ENCODE measurements around the gene ANO4. TPM values are rescaled to one million over a fixed set of nuclear protein-coding genes. Genes with fewer than 3 reads are reported as not detected.

The ANO4 gene
- total and polyA plus RNA-seq, 2 donors (not counting 1 experiment from before 2014, with no cell fraction given), result not detected

DNA sequence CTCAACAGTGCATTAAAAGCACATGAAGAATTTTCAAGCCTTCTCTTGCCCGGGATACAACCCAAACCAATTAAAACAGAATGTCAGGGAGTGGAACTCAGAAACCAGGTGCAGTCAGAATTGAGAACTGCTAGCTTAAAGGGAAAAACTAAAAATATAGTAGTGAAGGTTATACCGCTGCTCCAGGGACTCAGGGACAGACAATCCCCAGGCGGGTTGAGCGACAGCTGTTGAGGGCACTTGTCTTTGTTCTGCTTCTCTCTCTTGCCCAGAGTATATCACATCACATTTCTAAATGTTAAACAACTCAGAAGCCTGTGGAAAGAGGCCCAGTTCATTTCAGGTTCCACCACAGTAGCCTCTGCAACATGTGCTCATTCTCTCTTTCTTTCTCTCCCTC lies 322.3 kb downstream of the ANO4 start:
- ChIA-PET CTCF (no interaction called here), POLR2A (no interaction called here)
- no peak overlapping the region for H3K27ac Mint-ChIP-seq
- ATAC-seq (ENCODE audit: low read depth) (no peak), DNase-seq (no peak)
- H3K4me1 Mint-ChIP-seq, result no peaks in the 10 kb centered on the region
- no peaks in the 10 kb centered on the region for H4K20me1 ChIP-seq (ENCODE audit: control insufficient read depth, insufficient read depth, low read length, poor library complexity, severe bottlenecking)
- H3K9ac ChIP-seq (ENCODE audit: low read length), result no peak overlapping the region
- no peak overlapping the region for H3K4me2 ChIP-seq (replicated peaks; ENCODE audit: low read depth, low read length, poor library complexity, severe bottlenecking)
- no peak overlapping the region for H3K27ac ChIP-seq (ENCODE audit: low read length in 2 of 2)
- intact Hi-C loops (cut with micrococcal nuclease), result no loop called here
- H3K79me2 ChIP-seq (ENCODE audit: control insufficient read depth, insufficient read depth, low read length), result no peaks in the 10 kb centered on the region
- no peak overlapping the region for H3K4me3 ChIP-seq (ENCODE audit: control extremely low read depth in 1 of 5, extremely low read depth in 1 of 5, insufficient read depth in 1 of 5, low read depth in 2 of 5, low read length in 4 of 5)
- no peak overlapping the region for H2AFZ ChIP-seq (ENCODE audit: insufficient read depth, low read depth, low read length, poor library complexity, severe bottlenecking)
- H3K9me3 Mint-ChIP-seq (ENCODE audit: insufficient read depth), result no peaks in the 10 kb centered on the region
- TF ChIP-seq EZH2 (IDR thresholded peaks at IDR 0.05; ENCODE audit: borderline replicate concordance, insufficient read depth, low read depth, low read length, poor library complexity, severe bottlenecking), result no peak
- no peak for TF ChIP-seq CTCF (IDR thresholded peaks at IDR 0.05)
- WGBS (ENCODE audit: insufficient coverage), result no CpG with 5 or more reads among the region's 4 CpGs
- H3K4me3 Mint-ChIP-seq, result no peak overlapping the region
- H3K9me3 ChIP-seq (ENCODE audit: control extremely low read depth in 1 of 3, control insufficient read depth in 2 of 3, insufficient read depth in 1 of 3, low read length in 2 of 3), result peaks cover 0 to 2% (median 0%) of the 10 kb centered on the region in 3 donors
- H3K36me3 ChIP-seq (replicated peaks in 1 of 2; ENCODE audit: control extremely low read depth in 1 of 2, control insufficient read depth in 1 of 2, extremely low read depth in 1 of 2, insufficient read depth in 2 of 2, low read length in 1 of 2), result no peaks in the 10 kb centered on the region
- no peaks in the 10 kb centered on the region for H3K27me3 ChIP-seq (replicated peaks in 1 of 4; ENCODE audit: control extremely low read depth in 1 of 4, control insufficient read depth in 3 of 4, insufficient read depth in 4 of 4, low read length in 3 of 4)
- no peaks in the 10 kb centered on the region for H3K4me1 ChIP-seq (ENCODE audit: control insufficient read depth in 2 of 2, insufficient read depth in 2 of 2, low read length in 2 of 2)
- no peaks in the 10 kb centered on the region for H3K27me3 Mint-ChIP-seq

DNA sequence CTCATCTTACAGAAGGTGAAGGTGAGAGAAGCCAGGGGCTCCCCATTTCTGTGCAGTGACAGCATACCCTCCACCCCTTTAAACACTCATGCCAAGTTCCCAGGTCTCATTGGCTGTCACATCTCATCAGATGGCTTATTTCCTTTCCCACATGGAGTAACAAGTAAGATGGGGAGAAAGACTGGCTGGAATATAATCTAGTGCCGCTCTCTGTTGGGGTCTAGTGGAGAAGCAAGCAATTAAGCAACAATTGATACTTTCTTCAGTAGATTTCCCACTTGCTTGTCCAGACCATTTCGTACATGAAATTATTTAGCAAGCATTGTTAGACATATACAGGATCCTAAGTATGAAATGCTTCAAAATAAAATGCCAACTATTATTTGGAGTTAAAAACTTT lies 323.3 kb downstream of the ANO4 start:
- no peak for ATAC-seq (ENCODE audit: low read depth)
- Histone ChIP-seq H3K4me2 (replicated peaks; ENCODE audit: low read depth, low read length, poor library complexity, severe bottlenecking) (no peak overlapping the region), H3K9me3 (ENCODE audit: control extremely low read depth in 1 of 3, control insufficient read depth in 2 of 3, insufficient read depth in 1 of 3, low read length in 2 of 3) (peaks cover 0 to 2% (median 0%) of the 10 kb centered on the region in 3 donors), H3K27me3 (replicated peaks in 1 of 4; ENCODE audit: control extremely low read depth in 1 of 4, control insufficient read depth in 3 of 4, insufficient read depth in 4 of 4, low read length in 3 of 4) (no peaks in the 10 kb centered on the region), H2AFZ (ENCODE audit: insufficient read depth, low read depth, low read length, poor library complexity, severe bottlenecking) (no peak overlapping the region), H3K27ac (ENCODE audit: low read length in 2 of 2) (no peak overlapping the region), H3K9ac (ENCODE audit: low read length) (no peak overlapping the region), H3K36me3 (replicated peaks in 1 of 2; ENCODE audit: control extremely low read depth in 1 of 2, control insufficient read depth in 1 of 2, extremely low read depth in 1 of 2, insufficient read depth in 2 of 2, low read length in 1 of 2) (no peaks in the 10 kb centered on the region), H3K4me1 (ENCODE audit: control insufficient read depth in 2 of 2, insufficient read depth in 2 of 2, low read length in 2 of 2) (no peaks in the 10 kb centered on the region), H3K79me2 (ENCODE audit: control insufficient read depth, insufficient read depth, low read length) (no peaks in the 10 kb centered on the region), H4K20me1 (ENCODE audit: control insufficient read depth, insufficient read depth, low read length, poor library complexity, severe bottlenecking) (no peaks in the 10 kb centered on the region), H3K4me3 (ENCODE audit: control extremely low read depth in 1 of 5, extremely low read depth in 1 of 5, insufficient read depth in 1 of 5, low read depth in 2 of 5, low read length in 4 of 5) (no peak overlapping the region)
- Mint-ChIP-seq H3K4me3 (no peak overlapping the region), H3K4me1 (no peaks in the 10 kb centered on the region), H3K9me3 (ENCODE audit: insufficient read depth) (no peaks in the 10 kb centered on the region), H3K27me3 (no peaks in the 10 kb centered on the region), H3K27ac (no peak overlapping the region)
- ChIA-PET CTCF (no interaction called here), POLR2A (no interaction called here)
- no CpG with 5 or more reads among the region's 2 CpGs for WGBS (ENCODE audit: insufficient coverage)
- TF ChIP-seq CTCF (IDR thresholded peaks at IDR 0.05), result no peak
- TF ChIP-seq EZH2 (IDR thresholded peaks at IDR 0.05; ENCODE audit: borderline replicate concordance, insufficient read depth, low read depth, low read length, poor library complexity, severe bottlenecking), result no peak
- DNase-seq, result no peak
- intact Hi-C loops (cut with micrococcal nuclease), result no loop called here

Data from B cell (primary cell).